GM21786 (cell line): ENCODE measurements around the gene PTAR1.

Experiments
- ATAC-seq: cut with Tn5 transposase; IDR thresholded peaks from one replicate; pipeline ENCODE4 v1.9.1; 2021; ENCODE audit not compliant: unreplicated experiment

The PTAR1 gene

DNA sequence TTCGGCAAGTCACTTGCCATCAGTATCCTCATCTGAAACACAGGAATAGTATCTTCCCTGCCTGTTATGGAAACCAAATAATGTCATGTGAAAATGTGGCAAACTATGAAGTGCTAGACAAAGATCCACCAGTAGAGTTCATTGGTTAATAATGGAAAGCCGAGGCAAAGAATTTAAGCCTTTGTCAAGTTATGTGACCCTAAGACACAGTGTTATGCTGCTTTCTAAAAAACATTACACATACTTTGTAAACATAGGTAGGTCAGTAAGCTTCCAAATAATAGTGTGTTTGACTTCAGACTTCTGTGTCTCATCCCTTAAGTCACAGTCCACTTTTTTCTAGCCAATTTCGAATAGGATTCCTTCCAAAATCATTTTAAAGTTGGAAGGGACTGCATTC, 6.0 kb downstream of the PTAR1 start:
- no peak for ATAC-seq

GRCh38 chr9:69750085-69750484, 9.7 kb downstream of the PTAR1 start:
- no peak for ATAC-seq

- ATAC-seq: no peak
Observed at GRCh38 chr9:69748304-69748703, 11.5 kb downstream of the PTAR1 start.

GRCh38 chr9:69746859-69747560, 12.8 kb downstream of the PTAR1 start:
- no peak for ATAC-seq

DNA sequence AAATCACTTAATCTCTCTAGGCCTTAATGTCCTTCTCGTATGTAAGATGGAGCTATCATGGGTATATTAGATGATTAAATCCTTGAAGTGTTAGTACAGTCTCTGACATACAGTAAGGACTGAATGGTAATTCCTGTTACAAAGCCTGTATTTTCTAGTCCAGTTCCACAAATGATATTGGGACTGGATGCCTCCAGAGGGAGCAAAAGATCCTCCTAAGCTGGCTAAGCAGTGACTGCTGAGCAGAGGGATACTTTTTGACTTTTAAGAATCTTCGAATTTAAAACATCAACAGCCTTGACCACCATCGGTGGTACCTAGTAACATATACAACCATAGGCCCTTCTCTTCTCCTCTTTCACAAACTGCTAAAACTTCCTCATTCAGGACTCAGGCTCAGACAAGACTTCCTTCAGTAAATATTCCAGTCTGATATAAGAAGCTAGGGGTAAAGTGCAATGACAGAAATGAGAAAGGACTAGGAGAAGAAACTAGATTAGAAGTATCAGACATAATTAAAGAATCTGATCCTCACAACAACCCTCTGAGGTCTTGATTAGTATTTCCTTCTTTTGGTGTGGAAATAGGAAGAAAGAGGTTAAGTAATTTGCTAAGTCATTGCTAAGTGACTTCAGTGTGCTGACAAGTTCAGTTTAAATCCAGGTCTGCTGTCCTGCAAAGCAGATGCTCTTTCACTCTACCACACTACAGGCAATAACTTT, 13.9 kb downstream of the PTAR1 start:
- no peak for ATAC-seq

GRCh38 chr9:69744688-69745380, 15.0 kb downstream of the PTAR1 start:
- no peak for ATAC-seq

GRCh38 chr9:69743930-69744329, 15.9 kb downstream of the PTAR1 start:
- no peak for ATAC-seq

GRCh38 chr9:69740872-69741505, 18.8 kb downstream of the PTAR1 start:
- no peak for ATAC-seq

DNA sequence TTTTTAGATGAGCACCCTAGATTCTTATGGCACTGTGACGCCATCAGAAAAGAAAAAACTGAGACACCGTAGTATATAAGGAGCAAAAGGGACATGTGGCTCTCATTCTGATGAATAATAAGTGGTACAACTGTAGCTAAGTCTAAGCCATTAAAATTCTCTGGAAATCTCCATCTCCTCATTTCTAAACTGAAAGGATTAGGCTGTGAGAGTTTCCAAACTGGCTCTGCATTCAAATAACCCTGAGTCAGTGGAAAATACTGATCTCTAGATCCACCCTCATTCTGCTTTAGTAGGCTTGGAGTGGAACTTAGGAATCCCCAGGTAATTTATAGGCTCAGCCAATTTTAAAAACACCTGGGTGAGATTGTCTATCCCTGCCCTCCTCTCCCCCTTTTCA, 28.5 kb downstream of the PTAR1 start:
- ATAC-seq: no peak

DNA sequence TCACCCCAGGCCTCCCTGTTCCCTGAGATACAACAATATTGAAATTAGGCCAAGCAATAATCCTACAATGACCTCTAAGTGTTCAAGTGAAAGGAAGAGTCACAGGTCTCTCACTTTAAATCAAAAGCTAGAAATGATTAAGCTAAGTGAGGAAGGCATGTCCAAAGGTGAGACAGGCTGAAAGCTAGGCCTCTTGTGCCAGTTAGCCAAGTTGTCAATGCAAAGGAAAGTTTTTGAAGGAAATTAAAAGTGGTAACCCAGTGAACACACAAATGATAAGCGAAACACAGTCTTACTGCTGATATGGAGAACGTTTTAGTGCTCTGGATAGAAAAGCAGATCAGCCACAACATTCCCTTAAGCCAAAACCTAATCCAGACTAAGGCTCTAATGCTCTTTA, 39.8 kb downstream of the PTAR1 start:
- ATAC-seq: no peak

GRCh38 chr9:69719367-69719766, 40.4 kb downstream of the PTAR1 start:
- no peak for ATAC-seq

- ATAC-seq: no peak
Observed at GRCh38 chr9:69718218-69718617, 41.6 kb downstream of the PTAR1 start.

DNA sequence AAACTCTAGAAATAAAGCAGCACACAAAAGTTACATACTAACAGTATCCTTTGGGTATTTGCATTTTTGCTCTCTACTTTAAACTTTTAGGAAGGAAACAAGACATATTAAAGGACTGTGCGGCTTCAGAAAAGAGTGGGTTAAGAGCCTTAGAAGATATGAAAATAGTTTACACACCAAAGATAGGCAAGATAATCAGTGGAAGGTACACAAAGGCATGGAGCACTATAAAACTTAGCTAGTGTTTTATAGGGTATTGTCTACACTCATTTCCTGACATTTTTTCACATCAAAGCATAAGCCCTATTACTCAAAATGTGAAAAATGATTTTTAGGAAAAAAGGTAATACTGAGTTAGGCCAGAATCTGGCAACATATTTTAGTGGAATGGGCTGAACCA, 44.0 kb downstream of the PTAR1 start:
- no peak for ATAC-seq

- ATAC-seq: no peak
Observed at GRCh38 chr9:69715096-69715495, 44.7 kb downstream of the PTAR1 start.

GRCh38 chr9:69697475-69697874, 62.3 kb downstream of the PTAR1 start:
- no peak for ATAC-seq

DNA sequence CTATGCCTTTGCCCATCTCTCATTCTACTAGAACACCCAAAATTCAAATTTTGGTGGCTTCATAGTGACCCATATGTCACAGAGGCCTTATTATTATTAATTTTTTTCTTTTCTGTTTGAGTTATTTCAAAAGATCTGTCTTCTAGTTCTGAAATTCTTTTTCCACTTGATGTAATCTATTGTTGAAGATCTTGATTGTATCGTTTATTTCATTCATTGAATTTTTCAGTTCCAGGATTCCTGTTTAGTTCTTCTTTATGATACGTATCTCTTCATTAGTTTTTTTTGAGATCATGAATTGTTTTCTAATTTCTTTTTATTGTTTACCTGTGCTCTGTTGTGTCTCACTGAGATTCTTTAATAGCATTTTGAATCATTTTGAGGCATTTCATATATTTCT, 63.0 kb downstream of the PTAR1 start:
- ATAC-seq: no peak

DNA sequence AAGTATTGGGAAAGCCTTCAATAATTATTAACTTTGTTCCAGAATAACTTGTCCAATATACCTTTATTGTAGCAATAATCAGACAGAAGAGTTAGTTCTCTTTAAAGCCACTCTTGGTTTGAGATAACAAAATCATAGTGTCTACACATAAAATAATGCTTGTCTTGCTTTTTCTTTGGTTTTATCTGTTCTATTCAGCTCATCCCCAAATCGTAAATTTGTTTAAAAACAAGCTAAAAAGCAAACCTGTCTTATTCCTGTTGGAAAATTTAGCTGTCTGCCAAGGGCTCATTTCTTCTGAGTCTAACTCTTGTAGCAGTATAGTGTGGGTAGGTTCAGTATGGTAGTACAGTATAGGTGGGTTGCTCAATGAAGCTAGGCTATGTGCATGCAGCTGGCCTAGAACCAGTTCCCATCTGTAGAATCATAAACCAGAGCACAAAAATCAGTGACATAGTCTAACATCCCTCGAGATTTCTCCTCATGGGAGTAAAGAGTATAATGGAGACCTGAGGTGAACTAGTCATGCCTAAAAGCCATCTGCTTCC, 69.7 kb downstream of the PTAR1 start:
- ATAC-seq: no peak

DNA sequence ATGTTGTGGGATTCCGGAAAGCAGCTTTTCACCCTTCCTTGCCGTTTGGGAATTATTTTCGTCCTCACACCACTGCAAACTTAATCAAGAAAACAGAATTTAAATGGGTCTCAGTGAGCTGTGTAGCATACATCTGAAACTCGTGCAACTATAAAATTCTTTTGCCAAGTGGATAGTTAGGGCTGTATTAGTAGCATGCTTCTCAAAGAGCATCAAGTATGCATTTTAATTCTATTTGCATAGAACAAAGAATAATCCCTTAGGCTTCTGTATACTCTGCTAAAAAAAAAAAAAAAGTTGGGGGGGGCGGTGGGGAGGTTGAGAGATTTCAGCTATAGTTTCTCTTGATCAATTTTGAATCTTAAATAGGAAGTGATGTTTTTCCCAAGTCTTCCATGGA, 75.9 kb downstream of the PTAR1 start:
- ATAC-seq: no peak

- ATAC-seq: no peak
Observed at GRCh38 chr9:69678843-69679538, 80.8 kb downstream of the PTAR1 start.

GRCh38 chr9:69677931-69678330, 81.9 kb downstream of the PTAR1 start:
- no peak for ATAC-seq

DNA sequence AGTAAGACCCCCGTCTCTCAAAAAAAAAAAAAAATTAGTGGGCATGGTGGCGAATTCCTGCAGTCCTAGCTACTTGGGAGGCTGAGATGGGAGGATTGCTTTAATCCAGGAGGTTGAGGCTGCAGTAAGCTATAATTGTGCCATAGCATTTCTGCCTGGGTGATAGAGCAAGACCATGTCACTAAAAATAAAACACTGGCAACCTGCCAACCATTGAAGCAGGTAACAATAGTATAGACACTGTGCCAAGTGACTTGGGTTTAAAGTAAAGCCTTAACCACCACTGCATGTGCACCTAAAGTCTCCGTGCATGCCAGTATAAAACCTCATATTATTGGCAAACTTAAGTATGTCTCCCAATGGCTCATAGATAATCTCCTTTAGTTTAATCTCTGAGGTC, 84.2 kb downstream of the PTAR1 start:
- ATAC-seq: no peak
